GM23338 (cell line): ENCODE data around the gene ARHGDIA. TPM values are rescaled to one million over a fixed set of nuclear protein-coding genes. Genes with fewer than 3 reads are reported as not detected.

Source experiments
- CREB1 ChIP-seq: fragments of 250-450 bp; sonication (Bioruptor Pico); IDR thresholded peaks from 2 replicates; pipeline ENCODE4 v1.5.0; 2020; ENCODE audit warnings: low read depth, mild to moderate bottlenecking, moderate library complexity
- CTCF ChIP-seq, 2 experiments: fragments of 200-600 bp in 1 of 2; sonication (generic) in 1 of 2; conservative IDR thresholded peaks; 2 replicates each; pipeline versions ENCODE4 v1.5.1 to v1.6.1; 2016 to 2017; ENCODE audit warnings: antibody characterized with exemption in 2 of 2, low read depth in 2 of 2, mild to moderate bottlenecking in 2 of 2, moderate library complexity in 1 of 2
- ETS1 ChIP-seq: IDR thresholded peaks from 2 replicates; pipeline ENCODE4 v1.6.1; 2016; ENCODE audit warnings: antibody characterized with exemption
- EZH2 ChIP-seq: fragments of 200-600 bp; sonication (generic); IDR thresholded peaks from one replicate; pipeline ENCODE4 v1.8.0; 2017; ENCODE audit warnings: antibody characterized with exemption, mild to moderate bottlenecking, low read depth; ENCODE audit not compliant: unreplicated experiment
- EZH2phosphoT487 ChIP-seq: fragments of 200-600 bp; sonication (generic); IDR thresholded peaks from one replicate; pipeline ENCODE4 v1.8.1; 2018; ENCODE audit warnings: antibody characterized with exemption; ENCODE audit not compliant: unreplicated experiment
- NANOG ChIP-seq: IDR thresholded peaks from 2 replicates; pipeline ENCODE4 v1.6.1; 2016; ENCODE audit warnings: antibody characterized with exemption, borderline replicate concordance
- POLR2AphosphoS5 ChIP-seq: IDR thresholded peaks from 2 replicates; pipeline ENCODE4 v1.6.1; 2016; ENCODE audit warnings: antibody characterized with exemption, low read depth
- STAT1 ChIP-seq: IDR thresholded peaks from one replicate; pipeline ENCODE4 v1.6.1; 2016; ENCODE audit warnings: antibody characterized with exemption; ENCODE audit not compliant: unreplicated experiment
- ZNF114 ChIP-seq: fragments of 250-450 bp; sonication (Bioruptor Pico); IDR thresholded peaks from 2 replicates; pipeline ENCODE4 v1.5.0; 2020; ENCODE audit warnings: mild to moderate bottlenecking, moderate library complexity
- ZNF331 ChIP-seq: fragments of 250-450 bp; sonication (Bioruptor Pico); IDR thresholded peaks from 2 replicates; pipeline ENCODE4 v1.5.0; 2020; ENCODE audit warnings: low read depth, mild to moderate bottlenecking, moderate library complexity
- polyA plus RNA-seq: library from polyadenylated mRNA; unstranded; fragments of >200 nt; fragmentation: Nextera tagmentation; extraction: Ambion mirVana; gene quantifications from 2 replicates; pipeline ENCODE4 v1.2.1, GENCODE V29; 2016
- total RNA-seq: library from RNA; depleted of rRNA; stranded (reverse); fragments of >200 nt; shearing (Covaris generic); gene quantifications from 2 replicates; pipeline ENCODE4 v1.2.3, GENCODE V29; 2014
- TF ChIP-seq, protein P1 (sequence below): fragments of 250-450 bp; sonication (Bioruptor Pico); IDR thresholded peaks from 2 replicates; pipeline ENCODE4 v1.5.0; 2020; ENCODE audit warnings: mild to moderate bottlenecking, moderate library complexity

Gene ARHGDIA
- total and polyA plus RNA-seq, 2 experiments from 2014 or later = 125 to 140 TPM

DNA sequence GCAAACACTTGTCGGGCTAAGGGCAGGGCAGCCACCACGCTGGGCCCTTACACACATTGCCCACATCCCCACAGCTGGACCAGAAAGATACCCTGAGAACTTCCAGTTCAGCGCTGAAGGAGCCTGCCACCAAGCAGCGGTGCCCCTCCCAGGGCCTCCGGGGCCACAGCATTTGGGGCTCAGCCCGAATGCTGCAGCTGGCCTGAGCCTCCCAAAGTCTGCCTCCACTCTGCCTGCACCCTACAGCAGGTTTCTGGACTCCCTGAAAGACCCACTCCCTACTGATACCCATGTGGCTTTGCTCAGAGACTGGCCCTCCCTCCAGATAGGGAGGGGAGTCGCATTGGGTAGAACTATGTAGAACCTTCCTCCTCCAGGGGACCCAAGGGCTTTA, 39.6 kb downstream of the ARHGDIA start (continued):
- TF ChIP-seq, protein P1, sequence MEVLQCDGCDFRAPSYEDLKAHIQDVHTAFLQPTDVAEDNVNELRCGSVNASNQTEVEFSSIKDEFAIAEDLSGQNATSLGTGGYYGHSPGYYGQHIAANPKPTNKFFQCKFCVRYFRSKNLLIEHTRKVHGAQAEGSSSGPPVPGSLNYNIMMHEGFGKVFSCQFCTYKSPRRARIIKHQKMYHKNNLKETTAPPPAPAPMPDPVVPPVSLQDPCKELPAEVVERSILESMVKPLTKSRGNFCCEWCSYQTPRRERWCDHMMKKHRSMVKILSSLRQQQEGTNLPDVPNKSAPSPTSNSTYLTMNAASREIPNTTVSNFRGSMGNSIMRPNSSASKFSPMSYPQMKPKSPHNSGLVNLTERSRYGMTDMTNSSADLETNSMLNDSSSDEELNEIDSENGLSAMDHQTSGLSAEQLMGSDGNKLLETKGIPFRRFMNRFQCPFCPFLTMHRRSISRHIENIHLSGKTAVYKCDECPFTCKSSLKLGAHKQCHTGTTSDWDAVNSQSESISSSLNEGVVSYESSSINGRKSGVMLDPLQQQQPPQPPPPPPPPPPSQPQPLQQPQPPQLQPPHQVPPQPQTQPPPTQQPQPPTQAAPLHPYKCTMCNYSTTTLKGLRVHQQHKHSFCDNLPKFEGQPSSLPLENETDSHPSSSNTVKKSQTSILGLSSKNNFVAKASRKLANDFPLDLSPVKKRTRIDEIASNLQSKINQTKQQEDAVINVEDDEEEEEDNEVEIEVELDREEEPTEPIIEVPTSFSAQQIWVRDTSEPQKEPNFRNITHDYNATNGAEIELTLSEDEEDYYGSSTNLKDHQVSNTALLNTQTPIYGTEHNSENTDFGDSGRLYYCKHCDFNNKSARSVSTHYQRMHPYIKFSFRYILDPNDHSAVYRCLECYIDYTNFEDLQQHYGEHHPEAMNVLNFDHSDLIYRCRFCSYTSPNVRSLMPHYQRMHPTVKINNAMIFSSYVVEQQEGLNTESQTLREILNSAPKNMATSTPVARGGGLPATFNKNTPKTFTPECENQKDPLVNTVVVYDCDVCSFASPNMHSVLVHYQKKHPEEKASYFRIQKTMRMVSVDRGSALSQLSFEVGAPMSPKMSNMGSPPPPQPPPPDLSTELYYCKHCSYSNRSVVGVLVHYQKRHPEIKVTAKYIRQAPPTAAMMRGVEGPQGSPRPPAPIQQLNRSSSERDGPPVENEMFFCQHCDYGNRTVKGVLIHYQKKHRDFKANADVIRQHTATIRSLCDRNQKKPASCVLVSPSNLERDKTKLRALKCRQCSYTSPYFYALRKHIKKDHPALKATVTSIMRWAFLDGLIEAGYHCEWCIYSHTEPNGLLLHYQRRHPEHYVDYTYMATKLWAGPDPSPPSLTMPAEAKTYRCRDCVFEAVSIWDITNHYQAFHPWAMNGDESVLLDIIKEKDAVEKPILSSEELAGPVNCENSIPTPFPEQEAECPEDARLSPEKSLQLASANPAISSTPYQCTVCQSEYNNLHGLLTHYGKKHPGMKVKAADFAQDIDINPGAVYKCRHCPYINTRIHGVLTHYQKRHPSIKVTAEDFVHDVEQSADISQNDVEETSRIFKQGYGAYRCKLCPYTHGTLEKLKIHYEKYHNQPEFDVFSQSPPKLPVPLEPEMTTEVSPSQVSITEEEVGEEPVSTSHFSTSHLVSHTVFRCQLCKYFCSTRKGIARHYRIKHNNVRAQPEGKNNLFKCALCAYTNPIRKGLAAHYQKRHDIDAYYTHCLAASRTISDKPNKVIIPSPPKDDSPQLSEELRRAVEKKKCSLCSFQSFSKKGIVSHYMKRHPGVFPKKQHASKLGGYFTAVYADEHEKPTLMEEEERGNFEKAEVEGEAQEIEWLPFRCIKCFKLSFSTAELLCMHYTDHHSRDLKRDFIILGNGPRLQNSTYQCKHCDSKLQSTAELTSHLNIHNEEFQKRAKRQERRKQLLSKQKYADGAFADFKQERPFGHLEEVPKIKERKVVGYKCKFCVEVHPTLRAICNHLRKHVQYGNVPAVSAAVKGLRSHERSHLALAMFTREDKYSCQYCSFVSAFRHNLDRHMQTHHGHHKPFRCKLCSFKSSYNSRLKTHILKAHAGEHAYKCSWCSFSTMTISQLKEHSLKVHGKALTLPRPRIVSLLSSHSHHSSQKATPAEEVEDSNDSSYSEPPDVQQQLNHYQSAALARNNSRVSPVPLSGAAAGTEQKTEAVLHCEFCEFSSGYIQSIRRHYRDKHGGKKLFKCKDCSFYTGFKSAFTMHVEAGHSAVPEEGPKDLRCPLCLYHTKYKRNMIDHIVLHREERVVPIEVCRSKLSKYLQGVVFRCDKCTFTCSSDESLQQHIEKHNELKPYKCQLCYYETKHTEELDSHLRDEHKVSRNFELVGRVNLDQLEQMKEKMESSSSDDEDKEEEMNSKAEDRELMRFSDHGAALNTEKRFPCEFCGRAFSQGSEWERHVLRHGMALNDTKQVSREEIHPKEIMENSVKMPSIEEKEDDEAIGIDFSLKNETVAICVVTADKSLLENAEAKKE (CRISPR knock-in tag) = no peak
- no peak for TF ChIP-seq ETS1
- no peak for TF ChIP-seq ZNF331 (CRISPR knock-in tag)
- no peak for TF ChIP-seq ZNF114 (CRISPR knock-in tag)
- no peak for TF ChIP-seq CTCF (conservative IDR thresholded peaks at IDR 0.05; ENCODE audit: low read depth in 2 of 2)
- TF ChIP-seq CREB1 (CRISPR knock-in tag) = no peak
- TF ChIP-seq EZH2phosphoT487 = no peak
- no peak for TF ChIP-seq POLR2AphosphoS5
- no peak for TF ChIP-seq STAT1
- no peak for TF ChIP-seq NANOG
- no peak for TF ChIP-seq EZH2
